H9 (cell line): ENCODE results near the gene PDE1A. TPM values are rescaled to one million over a fixed set of nuclear protein-coding genes. Genes with fewer than 3 reads are reported as not detected.

Experiments used
- DNase-seq: peaks from one replicate; pipeline ENCODE4 v3.0.0-alpha.2; 2017
- H2AFZ ChIP-seq: one replicate; pipeline ENCODE4 v1.6.1; 2013; ENCODE audit warnings: mild to moderate bottlenecking, low read length, control low read depth, moderate library complexity
- H2AK5ac ChIP-seq: 2 replicates; pipeline ENCODE4 v1.6.1; 2013; ENCODE audit warnings: low read length, control low read depth, mixed read lengths; ENCODE audit not compliant: insufficient read length
- H2BK120ac ChIP-seq: one replicate; pipeline ENCODE4 v1.6.1; 2013; ENCODE audit warnings: low read depth, mild to moderate bottlenecking, low read length, control low read depth, inconsistent platforms; ENCODE audit not compliant: poor library complexity, severe bottlenecking
- H2BK12ac ChIP-seq: 2 replicates; pipeline ENCODE4 v1.6.1; 2013; ENCODE audit warnings: low read length, control low read depth, mixed read lengths, low read depth; ENCODE audit not compliant: insufficient read length
- H2BK15ac ChIP-seq: 2 replicates; pipeline ENCODE4 v1.6.1; 2013; ENCODE audit warnings: low read depth, low read length, control low read depth
- H2BK20ac ChIP-seq: one replicate; pipeline ENCODE4 v1.6.1; 2013; ENCODE audit warnings: low read depth, mild to moderate bottlenecking, low read length, control low read depth, inconsistent platforms; ENCODE audit not compliant: poor library complexity, severe bottlenecking
- H2BK5ac ChIP-seq: 2 replicates; pipeline ENCODE4 v1.6.1; 2013; ENCODE audit warnings: low read length, control low read depth, mixed read lengths; ENCODE audit not compliant: insufficient read length
- H3K14ac ChIP-seq: 2 replicates; pipeline ENCODE4 v1.6.1; 2013; ENCODE audit warnings: low read length, control low read depth; ENCODE audit not compliant: insufficient read depth
- H3K18ac ChIP-seq: 2 replicates; pipeline ENCODE4 v1.6.1; 2013; ENCODE audit warnings: low read depth, mild to moderate bottlenecking, mixed read lengths, low read length, control low read depth; ENCODE audit not compliant: insufficient read length
- H3K23ac ChIP-seq: 2 replicates; pipeline ENCODE4 v1.6.1; 2013; ENCODE audit warnings: low read length, control low read depth, mixed read lengths, low read depth; ENCODE audit not compliant: insufficient read length
- H3K23me2 ChIP-seq: 2 replicates; pipeline ENCODE4 v1.6.1; 2013; ENCODE audit warnings: low read depth, mild to moderate bottlenecking, mixed read lengths, low read length, control low read depth; ENCODE audit not compliant: insufficient read length, poor library complexity, severe bottlenecking
- H3K27ac ChIP-seq: 2 replicates; pipeline ENCODE4 v1.5.1; 2013; ENCODE audit warnings: low read length, control low read depth, mixed read lengths, low read depth; ENCODE audit not compliant: insufficient read length
- H3K27me3 ChIP-seq: 2 replicates; pipeline ENCODE4 v1.6.1; 2013; ENCODE audit warnings: low read length, control low read depth, inconsistent platforms; ENCODE audit not compliant: insufficient read depth
- H3K4ac ChIP-seq: 2 replicates; pipeline ENCODE4 v1.6.1; 2013; ENCODE audit warnings: low read depth, mild to moderate bottlenecking, control low read depth, inconsistent platforms, low read length, moderate library complexity
- H3K4me1 ChIP-seq: 2 replicates; pipeline ENCODE4 v1.6.1; 2013; ENCODE audit warnings: low read length, control low read depth, inconsistent platforms; ENCODE audit not compliant: insufficient read depth
- H3K4me2 ChIP-seq: 2 replicates; pipeline ENCODE4 v1.6.1; 2013; ENCODE audit warnings: low read length, control low read depth, mixed read lengths; ENCODE audit not compliant: insufficient read length, insufficient read depth
- H3K56ac ChIP-seq: 2 replicates; pipeline ENCODE4 v1.6.1; 2013; ENCODE audit warnings: low read depth, mild to moderate bottlenecking, mixed read lengths, low read length, control low read depth; ENCODE audit not compliant: insufficient read length
- H3K79me1 ChIP-seq: 2 replicates; pipeline ENCODE4 v1.6.1; 2013; ENCODE audit warnings: low read depth, mild to moderate bottlenecking, moderate library complexity, low read length, control low read depth, inconsistent platforms; ENCODE audit not compliant: insufficient read depth, poor library complexity, severe bottlenecking
- H3K79me2 ChIP-seq: 2 replicates; pipeline ENCODE4 v1.6.1; 2013; ENCODE audit warnings: low read length, control low read depth, inconsistent platforms; ENCODE audit not compliant: insufficient read depth
- H3K9ac ChIP-seq: 2 replicates; pipeline ENCODE4 v1.6.1; 2013; ENCODE audit warnings: low read length, control low read depth, mixed read lengths; ENCODE audit not compliant: insufficient read length; ENCODE audit errors: extremely low read depth
- H3K9me3 ChIP-seq: one replicate; pipeline ENCODE4 v1.6.1; 2013; ENCODE audit warnings: low read depth, low read length, inconsistent platforms; ENCODE audit not compliant: control insufficient read depth
- H3T11ph ChIP-seq: one replicate; pipeline ENCODE4 v1.6.1; 2013; ENCODE audit warnings: mild to moderate bottlenecking, low read length, control low read depth, inconsistent platforms
- H4K20me1 ChIP-seq: one replicate; pipeline ENCODE4 v1.6.1; 2013; ENCODE audit not compliant: control insufficient read depth, insufficient read length, insufficient read depth
- H4K5ac ChIP-seq: 2 replicates; pipeline ENCODE4 v1.6.1; 2013; ENCODE audit warnings: low read depth, mild to moderate bottlenecking, mixed read lengths, low read length, control low read depth; ENCODE audit not compliant: insufficient read length
- H4K8ac ChIP-seq: replicated peaks from 2 replicates; pipeline ENCODE4 v1.6.1; 2013; ENCODE audit warnings: low read length, control low read depth, mixed read lengths, low read depth; ENCODE audit not compliant: insufficient read length
- H4K91ac ChIP-seq: 2 replicates; pipeline ENCODE4 v1.6.1; 2013; ENCODE audit warnings: low read depth, mild to moderate bottlenecking, moderate library complexity, mixed read lengths, low read length, control low read depth; ENCODE audit not compliant: insufficient read length
- H3K27ac Mint-ChIP-seq, 3 experiments: 2 replicates in 2 of 3; 3 replicates in 1 of 3; pipeline ENCODE4 v1.8.0; 2020 to 2021; ENCODE audit warnings: mixed read lengths in 3 of 3, mild to moderate bottlenecking in 1 of 3, moderate library complexity in 1 of 3
- H3K27me3 Mint-ChIP-seq: 2 replicates; pipeline ENCODE4 v1.8.0; 2021; ENCODE audit warnings: low read depth, mild to moderate bottlenecking, moderate library complexity, mixed read lengths
- H3K36me3 Mint-ChIP-seq, 3 experiments: 2 replicates in 2 of 3; 3 replicates in 1 of 3; pipeline ENCODE4 v1.8.0; 2020 to 2021; ENCODE audit warnings: low read depth in 3 of 3, mixed read lengths in 3 of 3; ENCODE audit not compliant: insufficient read depth in 1 of 3
- H3K4me1 Mint-ChIP-seq, 2 experiments: 2 replicates each; pipeline ENCODE4 v1.8.0; 2020; ENCODE audit warnings: mixed read lengths in 2 of 2
- H3K4me3 Mint-ChIP-seq, 2 experiments: 2 replicates in 1 of 2; 3 replicates in 1 of 2; pipeline ENCODE4 v1.8.0; 2020 to 2021; ENCODE audit warnings: mild to moderate bottlenecking in 2 of 2, mixed read lengths in 2 of 2, moderate library complexity in 1 of 2
- H3K9me3 Mint-ChIP-seq, 2 experiments: 2 replicates in 1 of 2; 3 replicates in 1 of 2; pipeline ENCODE4 v1.8.0; 2020; ENCODE audit warnings: mild to moderate bottlenecking in 2 of 2, mixed read lengths in 2 of 2, moderate library complexity in 1 of 2
- WGBS: extraction: QIAGEN DNeasy Blood & Tissue Kit; methylation state at CpG from one replicate; pipeline ENCODE4 v1.1.7; 2013; ENCODE audit warnings: missing lambda C conversion rate, low lambda C conversion rate, mixed read lengths; ENCODE audit not compliant: insufficient read length; ENCODE audit errors: extremely low coverage; 5-methylcytosine and 5-hydroxymethylcytosine counted together
- total RNA-seq: library from RNA; stranded (reverse); gene quantifications from 2 replicates; pipeline ENCODE4 v1.2.1, GENCODE V29; 2021
- TF ChIP-seq, protein P1 (sequence below): fragments of 200-600 bp; sonication (generic); conservative IDR thresholded peaks from 3 replicates; pipeline ENCODE4 v1.8.0; 2021; ENCODE audit warnings: antibody characterized with exemption, mild to moderate bottlenecking

The PDE1A gene
- total RNA-seq, 1 experiment from 2014 or later, result 0.11 TPM

- TF ChIP-seq, protein P1, sequence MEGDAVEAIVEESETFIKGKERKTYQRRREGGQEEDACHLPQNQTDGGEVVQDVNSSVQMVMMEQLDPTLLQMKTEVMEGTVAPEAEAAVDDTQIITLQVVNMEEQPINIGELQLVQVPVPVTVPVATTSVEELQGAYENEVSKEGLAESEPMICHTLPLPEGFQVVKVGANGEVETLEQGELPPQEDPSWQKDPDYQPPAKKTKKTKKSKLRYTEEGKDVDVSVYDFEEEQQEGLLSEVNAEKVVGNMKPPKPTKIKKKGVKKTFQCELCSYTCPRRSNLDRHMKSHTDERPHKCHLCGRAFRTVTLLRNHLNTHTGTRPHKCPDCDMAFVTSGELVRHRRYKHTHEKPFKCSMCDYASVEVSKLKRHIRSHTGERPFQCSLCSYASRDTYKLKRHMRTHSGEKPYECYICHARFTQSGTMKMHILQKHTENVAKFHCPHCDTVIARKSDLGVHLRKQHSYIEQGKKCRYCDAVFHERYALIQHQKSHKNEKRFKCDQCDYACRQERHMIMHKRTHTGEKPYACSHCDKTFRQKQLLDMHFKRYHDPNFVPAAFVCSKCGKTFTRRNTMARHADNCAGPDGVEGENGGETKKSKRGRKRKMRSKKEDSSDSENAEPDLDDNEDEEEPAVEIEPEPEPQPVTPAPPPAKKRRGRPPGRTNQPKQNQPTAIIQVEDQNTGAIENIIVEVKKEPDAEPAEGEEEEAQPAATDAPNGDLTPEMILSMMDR, result no peak
Observed at GRCh38 chr2:182170341-182170740, 256.5 kb downstream of the PDE1A start.

More at GRCh38 chr2:182170341-182170740, 256.5 kb downstream of the PDE1A start:
- Mint-ChIP-seq H3K27ac (no peak overlapping the region), H3K4me3 (no peak overlapping the region), H3K36me3 (no peaks in the 10 kb centered on the region), H3K4me1 (no peaks in the 10 kb centered on the region; a peak in 1 of 4 replicates), H3K27me3 (no peaks in the 10 kb centered on the region), H3K9me3 (no peaks in the 10 kb centered on the region)
- no peaks in the 10 kb centered on the region for H3K9me3 ChIP-seq
- H3K79me1 ChIP-seq, result no peaks in the 10 kb centered on the region
- H2BK12ac ChIP-seq, result no peak overlapping the region
- H2BK20ac ChIP-seq, result no peak overlapping the region
- no peak overlapping the region for H2BK15ac ChIP-seq
- no peak overlapping the region for H3K4ac ChIP-seq
- no peaks in the 10 kb centered on the region for H3K4me1 ChIP-seq
- no peak overlapping the region for H3T11ph ChIP-seq
- no peak overlapping the region for H2BK5ac ChIP-seq
- H3K14ac ChIP-seq, result no peak overlapping the region
- no peaks in the 10 kb centered on the region for H3K27me3 ChIP-seq
- no peak overlapping the region for H2AFZ ChIP-seq
- no peaks in the 10 kb centered on the region for H3K23me2 ChIP-seq
- H3K4me2 ChIP-seq, result no peak overlapping the region
- no peak overlapping the region for H4K8ac ChIP-seq
- no peak overlapping the region for H3K27ac ChIP-seq
- no CpG with 5 or more reads among the region's 3 CpGs for WGBS
- H3K79me2 ChIP-seq, result no peaks in the 10 kb centered on the region
- H3K56ac ChIP-seq, result no peak overlapping the region
- no peak overlapping the region for H4K5ac ChIP-seq
- H2BK120ac ChIP-seq, result no peak overlapping the region
- no peaks in the 10 kb centered on the region for H4K20me1 ChIP-seq
- no peak for DNase-seq
- H4K91ac ChIP-seq, result no peak overlapping the region
- no peak overlapping the region for H3K23ac ChIP-seq
- no peak overlapping the region for H2AK5ac ChIP-seq
- no peak overlapping the region for H3K18ac ChIP-seq
- no peak overlapping the region for H3K9ac ChIP-seq
